ENCODE measurements around the gene EYS. TPM values are rescaled to one million over a fixed set of nuclear protein-coding genes. Genes with fewer than 3 reads are reported as not detected.

Gene EYS
- total RNA-seq, 1 experiment from 2014 or later, result not detected

GRCh38 chr6:64602993-64603392 lies 1104.0 kb downstream of the EYS start:
- no peak for DNase-seq (ENCODE audit: low read depth)

GRCh38 chr6:64591676-64592036 lies 1115.4 kb downstream of the EYS start:
- no peak for DNase-seq (ENCODE audit: low read depth)

GRCh38 chr6:64590965-64591675 lies 1115.9 kb downstream of the EYS start:
- DNase-seq (ENCODE audit: low read depth), result no peak

- DNase-seq (ENCODE audit: low read depth), result no peak
Observed at GRCh38 chr6:64589961-64590360, 1117.1 kb downstream of the EYS start.

DNA sequence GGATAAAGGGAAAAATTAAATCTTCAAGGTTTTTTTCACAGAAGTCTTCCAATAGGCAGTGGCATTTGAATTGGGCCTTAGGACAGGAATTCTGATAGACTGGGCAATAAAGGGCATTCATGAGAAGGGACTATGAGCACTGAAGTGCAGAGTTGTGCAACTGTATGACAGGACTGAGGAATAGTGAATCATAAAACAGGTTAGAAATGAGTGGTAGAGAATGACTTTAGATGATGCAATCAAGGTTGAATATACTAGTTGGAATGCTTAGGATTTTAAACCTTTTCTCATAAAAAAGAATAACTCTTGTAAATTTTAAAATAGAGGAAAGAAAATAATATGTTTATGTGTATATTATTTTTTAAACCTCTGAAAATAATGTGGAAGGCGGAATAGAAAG lies 1126.7 kb downstream of the EYS start:
- DNase-seq (ENCODE audit: low read depth), result no peak

DNA sequence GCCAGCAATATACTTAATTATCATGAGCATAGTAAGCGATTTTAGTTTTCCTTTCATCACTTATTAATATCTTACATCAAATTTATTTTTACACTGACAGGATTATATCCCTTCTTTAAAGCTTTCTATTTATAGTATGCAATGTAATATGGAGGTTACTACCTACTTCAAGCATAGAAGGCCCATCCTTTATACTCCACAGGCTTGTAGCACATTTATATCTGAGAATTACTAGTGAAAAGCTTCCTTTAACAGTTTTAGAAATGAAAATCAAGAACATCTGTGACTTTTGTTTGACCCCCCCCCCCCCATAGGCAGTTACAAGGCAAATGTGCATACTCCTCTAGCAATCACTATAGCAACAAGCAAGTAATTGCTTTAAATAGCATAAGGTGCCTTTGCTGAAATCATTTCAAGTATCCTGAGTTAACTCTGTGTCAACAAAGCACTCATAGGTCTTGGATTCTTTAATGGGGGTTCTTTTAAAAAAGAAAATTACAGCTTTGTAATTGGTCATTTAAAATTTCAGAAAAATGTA lies 1153.7 kb downstream of the EYS start:
- DNase-seq (ENCODE audit: low read depth), result no peak

- no peak for DNase-seq (ENCODE audit: low read depth)
Observed at GRCh38 chr6:64547594-64548268, 1159.3 kb downstream of the EYS start.

GRCh38 chr6:64539917-64540316 lies 1167.1 kb downstream of the EYS start:
- no peak for DNase-seq (ENCODE audit: low read depth)

- DNase-seq (ENCODE audit: low read depth), result no peak
Observed at GRCh38 chr6:64538722-64539121, 1168.3 kb downstream of the EYS start.

DNA sequence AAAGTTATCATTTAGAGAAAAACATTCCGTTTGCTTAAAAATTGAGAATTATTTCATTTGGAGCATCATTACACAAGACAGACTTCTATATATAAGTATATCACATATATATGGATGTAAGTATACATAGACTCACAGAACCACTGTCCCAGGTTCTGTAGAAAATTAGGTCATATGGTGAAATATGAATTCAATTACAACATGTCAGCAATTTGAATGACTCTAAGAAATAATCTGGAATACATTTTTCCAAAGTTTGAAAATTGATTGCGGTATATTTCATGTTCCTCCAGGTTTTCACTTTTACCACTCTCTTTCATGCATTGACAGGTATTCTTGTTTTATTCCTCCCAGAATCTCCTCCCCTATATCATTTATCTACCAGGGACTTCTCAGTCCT lies 1179.1 kb downstream of the EYS start:
- no peak for DNase-seq (ENCODE audit: low read depth)

- no peak for DNase-seq (ENCODE audit: low read depth)
Observed at GRCh38 chr6:64522859-64523258, 1184.2 kb downstream of the EYS start.

GRCh38 chr6:64520050-64520449 lies 1187.0 kb downstream of the EYS start:
- peak; percentile 2 for DNase-seq (ENCODE audit: low read depth)

- no peak for DNase-seq (ENCODE audit: low read depth)
Observed at GRCh38 chr6:64516393-64516792, 1190.6 kb downstream of the EYS start.

GRCh38 chr6:64507661-64508060 lies 1199.4 kb downstream of the EYS start:
- no peak for DNase-seq (ENCODE audit: low read depth)

GRCh38 chr6:64505312-64505711 lies 1201.7 kb downstream of the EYS start:
- no peak for DNase-seq (ENCODE audit: low read depth)

DNA sequence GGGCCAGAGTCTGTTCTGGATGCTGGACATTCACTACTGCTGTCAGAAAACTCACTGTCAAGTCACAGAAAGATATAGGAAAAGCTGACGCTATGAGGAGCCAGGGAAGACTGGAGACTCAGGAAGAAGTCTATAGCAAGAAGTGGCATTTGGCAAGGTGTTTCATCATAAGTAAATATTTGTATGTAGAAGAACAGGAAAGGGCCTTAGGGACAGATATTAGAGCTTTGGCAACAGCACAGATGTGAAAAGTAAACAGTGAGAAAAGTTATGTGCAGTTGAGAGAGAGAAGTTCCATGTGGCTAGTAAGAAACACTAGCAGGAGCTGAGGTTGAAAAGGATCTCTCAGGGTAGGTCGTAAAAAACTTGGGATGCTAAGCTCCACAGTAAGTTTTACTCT lies 1202.5 kb downstream of the EYS start:
- no peak for DNase-seq (ENCODE audit: low read depth)

GRCh38 chr6:64502801-64503200 lies 1204.2 kb downstream of the EYS start:
- no peak for DNase-seq (ENCODE audit: low read depth)

- no peak for DNase-seq (ENCODE audit: low read depth)
Observed at GRCh38 chr6:64497634-64498033, 1209.4 kb downstream of the EYS start.

DNA sequence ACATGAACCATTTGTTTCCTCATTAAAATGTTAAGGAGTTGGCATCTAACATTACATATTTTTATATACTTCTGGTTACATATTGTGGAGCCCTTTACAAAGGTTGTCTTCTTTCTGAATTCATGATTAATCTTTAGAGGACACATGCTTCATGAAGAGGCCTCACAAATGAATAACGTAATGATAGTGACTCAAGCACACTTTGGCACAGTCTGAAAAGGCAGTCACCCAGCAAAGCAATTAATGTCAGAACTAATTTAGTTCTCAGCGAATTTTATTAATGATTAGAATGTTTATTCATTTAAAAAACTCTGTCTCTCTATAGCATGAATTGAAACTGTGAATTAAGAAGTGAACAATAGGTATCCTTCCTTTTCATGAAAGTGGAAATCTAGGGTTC lies 1217.3 kb downstream of the EYS start:
- no peak for DNase-seq (ENCODE audit: low read depth)

DNA sequence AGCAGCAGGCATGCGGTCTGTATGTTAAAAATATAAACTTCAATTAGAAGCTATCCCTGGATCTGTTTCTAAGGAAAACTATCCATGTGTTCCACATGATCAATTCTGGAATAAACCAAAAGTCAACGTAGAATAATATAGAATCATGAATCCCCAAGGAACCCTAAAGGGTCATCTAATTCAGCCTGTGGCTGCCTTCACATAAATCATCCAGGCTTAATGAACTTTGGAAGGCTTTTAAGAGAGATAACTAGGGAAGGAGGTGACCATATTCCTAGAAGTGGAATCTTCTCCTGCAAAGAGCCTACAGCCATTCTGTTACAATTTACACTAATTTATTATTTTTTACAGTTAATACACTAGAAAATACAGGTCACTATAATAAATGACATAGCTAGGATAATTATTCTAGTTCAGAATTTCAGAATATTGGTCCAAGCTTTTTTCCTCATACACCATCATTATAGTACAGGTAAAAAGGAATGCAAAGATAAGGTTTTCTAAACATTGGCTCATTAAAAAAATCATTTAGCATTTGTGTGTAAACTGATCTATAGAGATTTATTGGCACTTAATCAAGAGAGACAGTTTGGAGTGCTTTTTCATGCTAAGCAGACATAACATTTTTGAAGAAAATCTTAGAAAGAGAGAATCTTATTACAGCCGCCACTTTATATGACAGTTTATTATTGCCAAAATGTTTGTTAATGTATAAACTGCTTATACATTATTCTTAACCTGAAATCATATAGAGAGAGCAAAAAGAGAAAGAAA lies 1220.3 kb downstream of the EYS start:
- no peak for DNase-seq (ENCODE audit: low read depth)

DNA sequence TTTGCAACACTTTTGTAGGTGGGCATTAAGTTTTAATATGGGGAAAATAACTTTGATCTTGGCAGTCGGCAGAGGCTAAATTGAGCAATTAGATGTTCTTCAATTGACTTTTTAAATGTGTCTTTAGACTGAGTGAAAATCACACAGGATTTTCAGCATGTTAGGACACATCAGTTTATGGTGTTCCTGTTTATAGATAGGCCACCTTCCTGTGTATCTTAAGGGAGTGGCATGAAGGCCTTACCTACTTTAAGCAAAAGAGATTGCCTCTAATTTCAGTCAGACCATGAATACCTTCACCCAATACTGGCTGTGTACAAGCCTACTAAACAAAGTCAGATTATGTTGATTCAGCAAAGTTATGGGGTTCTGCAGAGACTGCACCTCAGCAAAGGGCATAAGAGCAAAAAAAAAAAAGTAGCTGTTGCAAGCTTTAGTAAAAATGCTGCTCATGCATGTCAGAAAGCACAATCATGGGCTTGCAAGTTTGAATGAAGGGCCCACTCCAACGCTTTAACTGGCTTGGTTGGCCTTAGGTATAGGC lies 1223.0 kb downstream of the EYS start:
- DNase-seq (ENCODE audit: low read depth), result no peak

- no peak for DNase-seq (ENCODE audit: low read depth)
Observed at GRCh38 chr6:64482631-64483030, 1224.4 kb downstream of the EYS start.

All from Daoy (cell line).